Measurements from ENCODE around the gene WNT2B. TPM values are rescaled to one million over a fixed set of nuclear protein-coding genes. Genes with fewer than 3 reads are reported as not detected.

Gene WNT2B
- total RNA-seq, 1 experiment from 2014 or later: 5.8 TPM

DNA sequence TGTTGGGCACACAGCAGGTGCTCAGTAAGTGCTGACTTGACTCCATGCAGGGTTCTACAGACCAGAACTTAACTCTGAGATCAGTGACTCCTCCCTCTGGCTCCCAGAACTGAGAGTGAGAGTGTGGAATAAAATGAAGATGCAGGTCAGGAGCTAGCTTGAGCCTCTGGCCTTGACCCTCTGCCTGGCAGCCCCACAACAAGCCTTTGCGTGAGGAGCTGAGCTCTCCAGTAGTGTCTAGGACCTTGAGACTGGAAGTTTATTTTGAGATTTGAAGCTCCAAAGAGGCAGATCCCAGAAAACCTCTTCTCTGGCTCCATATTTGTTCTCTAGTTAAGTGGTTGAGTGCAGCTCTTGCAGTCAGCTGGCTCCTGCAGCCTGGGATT lies 3.4 kb upstream of the WNT2B start:
- no peaks in the 10 kb centered on the region for H3K4me1 Mint-ChIP-seq (ENCODE audit: low read depth, unreplicated experiment)
- CTCF ChIA-PET: no interaction called here
- H3K27me3 Mint-ChIP-seq (ENCODE audit: unreplicated experiment): peaks cover 37% of the 10 kb centered on the region
- peaks cover 15% of the 10 kb centered on the region for H3K36me3 Mint-ChIP-seq (ENCODE audit: insufficient read depth, unreplicated experiment)
- DNase-seq: no peak
- BruUV-seq (replicated peaks): no TSS peak
- no peaks in the 10 kb centered on the region for H3K9me3 Mint-ChIP-seq (ENCODE audit: low read depth, unreplicated experiment)
- H3K27ac Mint-ChIP-seq (ENCODE audit: unreplicated experiment): no peak overlapping the region
- no peak overlapping the region for H3K4me3 Mint-ChIP-seq (ENCODE audit: low read depth, unreplicated experiment)
- intact Hi-C loops (cut with micrococcal nuclease; ENCODE audit: unreplicated experiment): loop anchor here (10.0 kb wide), 1 partner anchor 109 kb away; the partner anchor contains the start of genes CAPZA1 and ST7L
- TF ChIP-seq, protein P1, sequence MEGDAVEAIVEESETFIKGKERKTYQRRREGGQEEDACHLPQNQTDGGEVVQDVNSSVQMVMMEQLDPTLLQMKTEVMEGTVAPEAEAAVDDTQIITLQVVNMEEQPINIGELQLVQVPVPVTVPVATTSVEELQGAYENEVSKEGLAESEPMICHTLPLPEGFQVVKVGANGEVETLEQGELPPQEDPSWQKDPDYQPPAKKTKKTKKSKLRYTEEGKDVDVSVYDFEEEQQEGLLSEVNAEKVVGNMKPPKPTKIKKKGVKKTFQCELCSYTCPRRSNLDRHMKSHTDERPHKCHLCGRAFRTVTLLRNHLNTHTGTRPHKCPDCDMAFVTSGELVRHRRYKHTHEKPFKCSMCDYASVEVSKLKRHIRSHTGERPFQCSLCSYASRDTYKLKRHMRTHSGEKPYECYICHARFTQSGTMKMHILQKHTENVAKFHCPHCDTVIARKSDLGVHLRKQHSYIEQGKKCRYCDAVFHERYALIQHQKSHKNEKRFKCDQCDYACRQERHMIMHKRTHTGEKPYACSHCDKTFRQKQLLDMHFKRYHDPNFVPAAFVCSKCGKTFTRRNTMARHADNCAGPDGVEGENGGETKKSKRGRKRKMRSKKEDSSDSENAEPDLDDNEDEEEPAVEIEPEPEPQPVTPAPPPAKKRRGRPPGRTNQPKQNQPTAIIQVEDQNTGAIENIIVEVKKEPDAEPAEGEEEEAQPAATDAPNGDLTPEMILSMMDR (IDR thresholded peaks at IDR 0.05; ENCODE audit: unreplicated experiment): no peak

DNA sequence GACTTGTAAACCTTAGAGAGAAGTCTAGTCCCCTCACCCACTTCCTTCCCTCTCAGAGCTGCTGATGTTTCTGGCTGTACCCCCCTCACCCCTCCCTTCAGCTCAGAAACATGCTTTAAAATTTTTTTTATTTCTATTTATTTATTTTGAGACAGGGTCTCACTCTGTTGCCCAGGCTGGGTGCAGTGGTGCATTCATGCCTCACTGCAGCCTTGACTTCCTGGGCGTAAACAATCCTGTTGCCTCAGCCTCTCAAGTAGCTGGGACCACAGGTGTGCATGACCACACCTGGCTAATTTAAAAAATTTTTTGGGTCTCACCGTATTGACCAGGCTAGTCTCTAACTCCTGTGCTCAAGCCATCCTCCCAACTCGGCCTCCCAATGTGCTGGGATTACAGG lies 2.9 kb upstream of the WNT2B start:
- Mint-ChIP-seq H3K4me3 (ENCODE audit: low read depth, unreplicated experiment) (no peak overlapping the region), H3K27me3 (ENCODE audit: unreplicated experiment) (peaks cover 42% of the 10 kb centered on the region), H3K4me1 (ENCODE audit: low read depth, unreplicated experiment) (no peaks in the 10 kb centered on the region), H3K36me3 (ENCODE audit: insufficient read depth, unreplicated experiment) (peaks cover 17% of the 10 kb centered on the region), H3K27ac (ENCODE audit: unreplicated experiment) (no peak overlapping the region), H3K9me3 (ENCODE audit: low read depth, unreplicated experiment) (no peaks in the 10 kb centered on the region)
- BruUV-seq (replicated peaks): no TSS peak
- intact Hi-C loops (cut with micrococcal nuclease; ENCODE audit: unreplicated experiment): loop anchor here (10.0 kb wide), 1 partner anchor 109 kb away; the partner anchor contains the start of genes CAPZA1 and ST7L
- TF ChIP-seq, protein P1 (IDR thresholded peaks at IDR 0.05; ENCODE audit: unreplicated experiment): no peak
- CTCF ChIA-PET: no interaction called here
- no peak for DNase-seq

DNA sequence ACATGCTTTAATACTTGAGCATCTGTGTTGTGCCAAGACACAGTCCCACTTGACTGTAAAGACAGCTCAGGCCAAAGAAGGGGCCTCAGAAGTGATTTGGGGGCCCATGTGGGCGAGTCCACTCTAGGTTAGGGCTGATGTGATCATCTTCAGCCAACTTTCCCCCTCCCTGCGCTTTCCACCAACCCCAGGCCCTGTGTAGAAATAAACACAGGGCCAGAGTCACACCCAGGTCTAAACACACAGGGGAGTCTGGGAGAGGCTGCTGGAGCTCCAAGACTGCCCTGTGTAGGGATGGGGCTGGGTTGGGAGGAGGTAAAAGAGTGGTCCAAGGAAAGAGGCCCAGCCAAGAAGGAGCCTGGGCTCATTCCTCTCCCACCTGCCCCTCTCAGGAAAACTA lies 2.5 kb upstream of the WNT2B start:
- CTCF ChIA-PET: no interaction called here
- no TSS peak for BruUV-seq (replicated peaks)
- H3K9me3 Mint-ChIP-seq (ENCODE audit: low read depth, unreplicated experiment): no peaks in the 10 kb centered on the region
- H3K4me1 Mint-ChIP-seq (ENCODE audit: low read depth, unreplicated experiment): no peaks in the 10 kb centered on the region
- no peak for DNase-seq
- TF ChIP-seq, protein P1 (IDR thresholded peaks at IDR 0.05; ENCODE audit: unreplicated experiment): no peak
- peaks cover 17% of the 10 kb centered on the region for H3K36me3 Mint-ChIP-seq (ENCODE audit: insufficient read depth, unreplicated experiment)
- no peak overlapping the region for H3K27ac Mint-ChIP-seq (ENCODE audit: unreplicated experiment)
- intact Hi-C loops (cut with micrococcal nuclease; ENCODE audit: unreplicated experiment): loop anchor here (10.0 kb wide), 1 partner anchor 108 kb away; the partner anchor contains the start of genes CAPZA1 and ST7L
- peaks cover 43% of the 10 kb centered on the region for H3K27me3 Mint-ChIP-seq (ENCODE audit: unreplicated experiment)
- no peak overlapping the region for H3K4me3 Mint-ChIP-seq (ENCODE audit: low read depth, unreplicated experiment)

DNA sequence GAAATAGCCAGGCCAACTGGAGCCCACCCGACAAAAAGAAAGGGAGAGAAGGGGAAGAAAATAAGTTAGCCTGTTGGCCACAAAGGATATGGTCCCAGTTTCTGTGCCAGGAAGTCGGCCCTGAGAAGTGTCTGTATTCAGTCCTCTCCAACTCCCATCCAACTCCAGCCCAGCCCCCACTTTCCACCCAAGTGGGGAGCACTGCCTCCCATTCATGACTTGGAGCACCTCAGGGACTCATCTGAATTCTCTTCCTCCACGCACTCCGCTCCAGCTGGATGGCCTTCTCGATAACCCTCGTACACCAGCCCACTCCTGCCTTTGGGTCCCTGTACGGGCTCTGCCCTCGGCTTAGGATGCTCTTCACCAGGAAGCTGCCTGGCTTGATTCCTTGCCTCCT lies 2.0 kb upstream of the WNT2B start:
- CTCF ChIA-PET: no interaction called here
- DNase-seq: no peak
- BruUV-seq (replicated peaks): no TSS peak
- no peak overlapping the region for H3K4me3 Mint-ChIP-seq (ENCODE audit: low read depth, unreplicated experiment)
- H3K36me3 Mint-ChIP-seq (ENCODE audit: insufficient read depth, unreplicated experiment): peaks cover 17% of the 10 kb centered on the region
- no peaks in the 10 kb centered on the region for H3K4me1 Mint-ChIP-seq (ENCODE audit: low read depth, unreplicated experiment)
- intact Hi-C loops (cut with micrococcal nuclease; ENCODE audit: unreplicated experiment): loop anchor here (10.0 kb wide), 1 partner anchor 108 kb away; the partner anchor contains the start of genes CAPZA1 and ST7L
- H3K9me3 Mint-ChIP-seq (ENCODE audit: low read depth, unreplicated experiment): no peaks in the 10 kb centered on the region
- TF ChIP-seq, protein P1 (IDR thresholded peaks at IDR 0.05; ENCODE audit: unreplicated experiment): no peak
- no peak overlapping the region for H3K27ac Mint-ChIP-seq (ENCODE audit: unreplicated experiment)
- H3K27me3 Mint-ChIP-seq (ENCODE audit: unreplicated experiment): peaks cover 43% of the 10 kb centered on the region
